GM23338 (cell line): ENCODE results near the gene DNAH17. TPM values are rescaled to one million over a fixed set of nuclear protein-coding genes. Genes with fewer than 3 reads are reported as not detected.

Experiments used
- ATAC-seq: fragments of 200-7000 bp; cut with Tn5 transposase; 3 replicates; pipeline ENCODE4 v1.9.1; 2020
- DNase-seq: peaks from one replicate; pipeline ENCODE4 v3.0.0-alpha.2; 2015; ENCODE audit warnings: low spot score
- H2AFZ ChIP-seq: fragments of 200-600 bp; sonication (generic); 2 replicates; pipeline ENCODE4 v1.8.0; 2016; ENCODE audit warnings: antibody characterized with exemption, mild to moderate bottlenecking, moderate library complexity
- H3F3A ChIP-seq: fragments of 200-600 bp; sonication (generic); replicated peaks from 2 replicates; pipeline ENCODE4 v1.8.0; 2017; ENCODE audit warnings: antibody characterized with exemption, mixed run types, low read depth
- H3K27ac ChIP-seq: fragments of 200-600 bp; sonication (generic); 2 replicates; pipeline ENCODE4 v1.6.1; 2016; ENCODE audit warnings: low read depth
- H3K27me3 ChIP-seq: fragments of 200-600 bp; sonication (generic); 2 replicates; pipeline ENCODE4 v1.8.0; 2016; ENCODE audit warnings: mild to moderate bottlenecking, mixed run types, moderate library complexity; ENCODE audit not compliant: insufficient read depth
- H3K36me3 ChIP-seq: fragments of 200-600 bp; sonication (generic); 2 replicates; pipeline ENCODE4 v1.8.0; 2016; ENCODE audit warnings: mild to moderate bottlenecking; ENCODE audit not compliant: insufficient read depth
- H3K4me1 ChIP-seq: fragments of 200-600 bp; sonication (generic); 2 replicates; pipeline ENCODE4 v1.8.0; 2016; ENCODE audit warnings: mild to moderate bottlenecking, moderate library complexity; ENCODE audit not compliant: insufficient read depth
- H3K4me2 ChIP-seq: fragments of 200-600 bp; sonication (generic); 2 replicates; pipeline ENCODE4 v1.7.1; 2017; ENCODE audit warnings: mixed run types
- H3K4me3 ChIP-seq: fragments of 200-600 bp; sonication (generic); 2 replicates; pipeline ENCODE4 v1.6.1; 2016; ENCODE audit warnings: mixed run types
- H3K79me2 ChIP-seq: fragments of 200-600 bp; sonication (generic); replicated peaks from 2 replicates; pipeline ENCODE4 v1.8.0; 2017; ENCODE audit warnings: mild to moderate bottlenecking; ENCODE audit not compliant: insufficient read depth
- H3K9me2 ChIP-seq: fragments of 200-600 bp; sonication (generic); 2 replicates; pipeline ENCODE4 v1.8.0; 2017; ENCODE audit not compliant: insufficient read depth
- H4K20me1 ChIP-seq: fragments of 200-600 bp; sonication (generic); replicated peaks from 2 replicates; pipeline ENCODE4 v1.8.0; 2017; ENCODE audit warnings: mild to moderate bottlenecking; ENCODE audit not compliant: insufficient read depth
- H3K27ac Mint-ChIP-seq: 2 replicates; pipeline ENCODE4 v1.8.0; 2020; ENCODE audit warnings: inconsistent platforms, mild to moderate bottlenecking, moderate library complexity, mixed read lengths
- H3K27me3 Mint-ChIP-seq: 3 replicates; pipeline ENCODE4 v1.8.0; 2022; ENCODE audit warnings: low read depth, mild to moderate bottlenecking, moderate library complexity, mixed read lengths, inconsistent platforms; ENCODE audit not compliant: insufficient read depth, poor library complexity
- H3K36me3 Mint-ChIP-seq: 3 replicates; pipeline ENCODE4 v1.8.0; 2021; ENCODE audit warnings: low read depth, mild to moderate bottlenecking, inconsistent platforms, moderate library complexity, mixed read lengths
- H3K4me1 Mint-ChIP-seq: 3 replicates; pipeline ENCODE4 v1.8.0; 2020; ENCODE audit warnings: mild to moderate bottlenecking, inconsistent platforms, mixed read lengths
- H3K4me3 Mint-ChIP-seq: 3 replicates; pipeline ENCODE4 v1.8.0; 2021; ENCODE audit warnings: moderate library complexity, mild to moderate bottlenecking, inconsistent platforms, mixed read lengths
- H3K9me3 Mint-ChIP-seq: 3 replicates; pipeline ENCODE4 v1.8.0; 2020; ENCODE audit warnings: moderate library complexity, mild to moderate bottlenecking, inconsistent platforms, mixed read lengths
- CREB1 ChIP-seq: fragments of 250-450 bp; sonication (Bioruptor Pico); IDR thresholded peaks from 2 replicates; pipeline ENCODE4 v1.5.0; 2020; ENCODE audit warnings: low read depth, mild to moderate bottlenecking, moderate library complexity
- EZH2 ChIP-seq: fragments of 200-600 bp; sonication (generic); IDR thresholded peaks from one replicate; pipeline ENCODE4 v1.8.0; 2017; ENCODE audit warnings: antibody characterized with exemption, mild to moderate bottlenecking, low read depth; ENCODE audit not compliant: unreplicated experiment
- EZH2phosphoT487 ChIP-seq: fragments of 200-600 bp; sonication (generic); IDR thresholded peaks from one replicate; pipeline ENCODE4 v1.8.1; 2018; ENCODE audit warnings: antibody characterized with exemption; ENCODE audit not compliant: unreplicated experiment
- JUNB ChIP-seq: IDR thresholded peaks from one replicate; pipeline ENCODE4 v1.6.1; 2016; ENCODE audit warnings: antibody characterized with exemption; ENCODE audit not compliant: unreplicated experiment
- NANOG ChIP-seq: IDR thresholded peaks from 2 replicates; pipeline ENCODE4 v1.6.1; 2016; ENCODE audit warnings: antibody characterized with exemption, borderline replicate concordance
- POLR2AphosphoS5 ChIP-seq: IDR thresholded peaks from 2 replicates; pipeline ENCODE4 v1.6.1; 2016; ENCODE audit warnings: antibody characterized with exemption, low read depth
- REST ChIP-seq: IDR thresholded peaks from one replicate; pipeline ENCODE4 v1.6.1; 2018; ENCODE audit warnings: antibody characterized with exemption; ENCODE audit not compliant: unreplicated experiment
- STAT1 ChIP-seq: IDR thresholded peaks from one replicate; pipeline ENCODE4 v1.6.1; 2016; ENCODE audit warnings: antibody characterized with exemption; ENCODE audit not compliant: unreplicated experiment
- ZNF114 ChIP-seq: fragments of 250-450 bp; sonication (Bioruptor Pico); IDR thresholded peaks from 2 replicates; pipeline ENCODE4 v1.5.0; 2020; ENCODE audit warnings: mild to moderate bottlenecking, moderate library complexity
- ZNF331 ChIP-seq: fragments of 250-450 bp; sonication (Bioruptor Pico); IDR thresholded peaks from 2 replicates; pipeline ENCODE4 v1.5.0; 2020; ENCODE audit warnings: low read depth, mild to moderate bottlenecking, moderate library complexity
- polyA plus RNA-seq: library from polyadenylated mRNA; unstranded; fragments of >200 nt; fragmentation: Nextera tagmentation; extraction: Ambion mirVana; gene quantifications from 2 replicates; pipeline ENCODE4 v1.2.1, GENCODE V29; 2016
- total RNA-seq: library from RNA; depleted of rRNA; stranded (reverse); fragments of >200 nt; shearing (Covaris generic); gene quantifications from 2 replicates; pipeline ENCODE4 v1.2.3, GENCODE V29; 2014
- TF ChIP-seq, protein P1 (sequence below): IDR thresholded peaks from 2 replicates; pipeline ENCODE4 v1.6.1; 2016; ENCODE audit warnings: antibody characterized with exemption
- TF ChIP-seq, protein P2 (sequence below), 2 experiments: fragments of 200-600 bp in 1 of 2; sonication (generic) in 1 of 2; conservative IDR thresholded peaks; 2 replicates each; pipeline versions ENCODE4 v1.5.1 to v1.6.1; 2016 to 2017; ENCODE audit warnings: antibody characterized with exemption in 2 of 2, low read depth in 2 of 2, mild to moderate bottlenecking in 2 of 2, moderate library complexity in 1 of 2

Gene DNAH17
- total and polyA plus RNA-seq, 2 experiments from 2014 or later: 0.59 to 2.0 TPM

GRCh38 chr17:78563189-78564145, 13.7 kb downstream of the DNAH17 start (continued):
- no peak for TF ChIP-seq REST
- TF ChIP-seq, protein P1, sequence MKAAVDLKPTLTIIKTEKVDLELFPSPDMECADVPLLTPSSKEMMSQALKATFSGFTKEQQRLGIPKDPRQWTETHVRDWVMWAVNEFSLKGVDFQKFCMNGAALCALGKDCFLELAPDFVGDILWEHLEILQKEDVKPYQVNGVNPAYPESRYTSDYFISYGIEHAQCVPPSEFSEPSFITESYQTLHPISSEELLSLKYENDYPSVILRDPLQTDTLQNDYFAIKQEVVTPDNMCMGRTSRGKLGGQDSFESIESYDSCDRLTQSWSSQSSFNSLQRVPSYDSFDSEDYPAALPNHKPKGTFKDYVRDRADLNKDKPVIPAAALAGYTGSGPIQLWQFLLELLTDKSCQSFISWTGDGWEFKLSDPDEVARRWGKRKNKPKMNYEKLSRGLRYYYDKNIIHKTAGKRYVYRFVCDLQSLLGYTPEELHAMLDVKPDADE: no peak
- TF ChIP-seq ZNF114 (CRISPR knock-in tag): no peak
- no peak for TF ChIP-seq ZNF331 (CRISPR knock-in tag)
- TF ChIP-seq, protein P2, sequence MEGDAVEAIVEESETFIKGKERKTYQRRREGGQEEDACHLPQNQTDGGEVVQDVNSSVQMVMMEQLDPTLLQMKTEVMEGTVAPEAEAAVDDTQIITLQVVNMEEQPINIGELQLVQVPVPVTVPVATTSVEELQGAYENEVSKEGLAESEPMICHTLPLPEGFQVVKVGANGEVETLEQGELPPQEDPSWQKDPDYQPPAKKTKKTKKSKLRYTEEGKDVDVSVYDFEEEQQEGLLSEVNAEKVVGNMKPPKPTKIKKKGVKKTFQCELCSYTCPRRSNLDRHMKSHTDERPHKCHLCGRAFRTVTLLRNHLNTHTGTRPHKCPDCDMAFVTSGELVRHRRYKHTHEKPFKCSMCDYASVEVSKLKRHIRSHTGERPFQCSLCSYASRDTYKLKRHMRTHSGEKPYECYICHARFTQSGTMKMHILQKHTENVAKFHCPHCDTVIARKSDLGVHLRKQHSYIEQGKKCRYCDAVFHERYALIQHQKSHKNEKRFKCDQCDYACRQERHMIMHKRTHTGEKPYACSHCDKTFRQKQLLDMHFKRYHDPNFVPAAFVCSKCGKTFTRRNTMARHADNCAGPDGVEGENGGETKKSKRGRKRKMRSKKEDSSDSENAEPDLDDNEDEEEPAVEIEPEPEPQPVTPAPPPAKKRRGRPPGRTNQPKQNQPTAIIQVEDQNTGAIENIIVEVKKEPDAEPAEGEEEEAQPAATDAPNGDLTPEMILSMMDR (conservative IDR thresholded peaks at IDR 0.05; ENCODE audit: low read depth in 2 of 2): no peak
- no peak for TF ChIP-seq CREB1 (CRISPR knock-in tag)
- no peak for TF ChIP-seq STAT1
- TF ChIP-seq EZH2: no peak
- no peak for TF ChIP-seq JUNB
- TF ChIP-seq POLR2AphosphoS5: no peak
- no peak for TF ChIP-seq NANOG
- no peak for TF ChIP-seq EZH2phosphoT487

DNA sequence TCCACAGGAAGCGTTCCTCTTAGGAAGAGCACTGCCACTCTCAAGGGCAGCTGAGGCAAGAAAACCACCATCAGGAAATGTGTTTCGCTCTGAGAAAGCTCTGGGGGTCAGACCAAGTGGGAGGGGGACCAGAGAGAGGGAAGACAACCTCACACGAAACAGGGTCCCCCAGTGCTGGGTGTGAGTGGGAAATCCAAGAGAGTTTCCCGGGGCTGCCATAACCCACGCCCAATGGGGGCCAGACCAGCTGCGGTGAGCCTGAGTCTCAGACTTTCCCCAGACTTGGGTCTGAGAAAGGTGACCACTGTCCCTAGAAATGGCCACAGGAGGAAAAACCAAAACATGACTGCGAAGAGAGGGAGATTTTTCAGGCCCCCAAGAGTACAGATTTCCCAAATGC, 14.5 kb downstream of the DNAH17 start:
- H3F3A ChIP-seq: no peaks in the 10 kb centered on the region
- peaks cover 9% of the 10 kb centered on the region for H3K9me2 ChIP-seq
- Mint-ChIP-seq H3K27ac (no peak overlapping the region), H3K4me1 (no peaks in the 10 kb centered on the region), H3K36me3 (no peaks in the 10 kb centered on the region), H3K4me3 (no peak overlapping the region), H3K27me3 (peaks cover 8% of the 10 kb centered on the region), H3K9me3 (peaks cover 2% of the 10 kb centered on the region; the same call in 1 of the 3 replicates)
- H3K27ac ChIP-seq: no peak overlapping the region
- TF ChIP-seq REST: no peak
- H4K20me1 ChIP-seq: no peaks in the 10 kb centered on the region
- H3K79me2 ChIP-seq: no peaks in the 10 kb centered on the region
- H3K36me3 ChIP-seq: no peaks in the 10 kb centered on the region
- H3K27me3 ChIP-seq: no peaks in the 10 kb centered on the region
- DNase-seq (no peak), ATAC-seq (no peak)
- no peaks in the 10 kb centered on the region for H3K4me1 ChIP-seq
- H2AFZ ChIP-seq: no peak overlapping the region
- H3K4me3 ChIP-seq: no peak overlapping the region
- H3K4me2 ChIP-seq: no peak overlapping the region
